Left lung (tissue), 10 donors: ENCODE data around the gene NAGLU. TPM values are rescaled to one million over a fixed set of nuclear protein-coding genes. Genes with fewer than 3 reads are reported as not detected.

Experiments used
- ATAC-seq: fragments of 200-7000 bp; cut with Tn5 transposase; one replicate; pipeline ENCODE4 v1.9.1; 2020; ENCODE audit warnings: moderate library complexity
- DNase-seq, 4 donors: peaks; one replicate each; pipeline ENCODE4 v3.0.0-alpha.2; 2013 to 2020
- H3K27ac ChIP-seq, 2 donors: fragments of 200-600 bp; sonication (generic) in 1 of 2; one replicate each; pipeline versions ENCODE4 v1.5.0 to v1.8.0; 2020 to 2021
- H3K27me3 ChIP-seq, 2 donors: fragments of 200-600 bp; sonication (generic) in 1 of 2; one replicate each; pipeline versions ENCODE4 v1.5.0 to v1.8.0; 2020 to 2021
- H3K36me3 ChIP-seq, 2 donors: fragments of 200-600 bp; sonication (generic) in 1 of 2; one replicate each; pipeline versions ENCODE4 v1.5.0 to v1.8.0; 2020 to 2021
- H3K4me1 ChIP-seq, 2 donors: fragments of 200-600 bp; one replicate each; pipeline ENCODE4 v1.8.0; 2021
- H3K4me3 ChIP-seq, 2 donors: fragments of 200-600 bp; sonication (generic) in 1 of 2; one replicate each; pipeline versions ENCODE4 v1.5.0 to v1.8.0; 2020 to 2021; ENCODE audit warnings: mild to moderate bottlenecking in 1 of 2
- H3K9me3 ChIP-seq, 2 donors: fragments of 200-600 bp; sonication (generic) in 1 of 2; one replicate each; pipeline versions ENCODE4 v1.5.0 to v1.8.0; 2020 to 2021
- CTCF ChIP-seq, 2 donors: fragments of 200-600 bp; sonication (generic) in 1 of 2; IDR thresholded peaks; one replicate each; pipeline versions ENCODE4 v1.5.0 to v1.8.0; 2021; ENCODE audit warnings: antibody characterized with exemption in 2 of 2
- intact Hi-C, 2 donors: fragments of 100-400 bp; cut with DNase I; formaldehyde crosslinking; loops; one replicate each; pipeline versions ENCODE4 v1.11.2 to v1.14.2; 2022
- polyA plus RNA-seq, 6 donors: library from polyadenylated mRNA; unstranded; fragments of 120-200 nt; gene quantifications; one replicate each; pipeline ENCODE4 v1.2.1, GENCODE V29; 2013; ENCODE audit not compliant: insufficient read length in 6 of 6
- total RNA-seq, 2 donors: library from RNA; stranded (reverse); fragmentation: NEBNext Ultra II Directional; extraction: Animal tissue kit (Norgen Biotek cat#: 25700); gene quantifications; one replicate each; pipeline ENCODE4 v1.2.1, GENCODE V29; 2021
- donor health status: DM: no; HTN: yes; CAD: no.
- donor health status: DM: no; HTN: no; CAD: no.

Gene NAGLU
- total and polyA plus RNA-seq, 8 donors, result 10.3 to 56.2 (median 14.3) TPM

- ATAC-seq, result no peak
- Histone ChIP-seq H3K4me1 (peaks cover 11 to 47% of the 10 kb centered on the region in 2 donors), H3K27me3 (no peaks in the 10 kb centered on the region), H3K27ac (no peak overlapping the region), H3K9me3 (no peaks in the 10 kb centered on the region), H3K4me3 (no peak overlapping the region), H3K36me3 (peaks cover 0 to 59% of the 10 kb centered on the region in 2 donors)
- no peak for TF ChIP-seq CTCF (IDR thresholded peaks at IDR 0.05)
- no peak for DNase-seq
- intact Hi-C loops, result no loop called here
Observed at GRCh38 chr17:42574463-42574862, 38.4 kb downstream of the NAGLU start.

GRCh38 chr17:42577140-42577531, 41.1 kb downstream of the NAGLU start:
- H3K27ac ChIP-seq, result peak overlapping the region; percentile 26 to 98
- ATAC-seq, result peak; percentile 3
- peaks cover 0 to 59% of the 10 kb centered on the region in 2 donors for H3K36me3 ChIP-seq

GRCh38 chr17:42577532-42578281, 41.7 kb downstream of the NAGLU start, which contains the start of gene PSMC3IP:
Gene PSMC3IP (minus strand): TSS chr17:42577729. CDS start chr17:42577686, 43 bp downstream.
- peak within 1 kb of the TSS; percentile 90 to 98 for H3K27ac ChIP-seq
- no peaks in the 10 kb centered on the region for H3K27me3 ChIP-seq
- TF ChIP-seq CTCF (IDR thresholded peaks at IDR 0.05), result peak; percentile 13 to 35
- H3K4me1 ChIP-seq, result peaks cover 11 to 28% of the 10 kb centered on the region in 2 donors
- no peaks in the 10 kb centered on the region for H3K9me3 ChIP-seq
- peaks cover 0 to 59% of the 10 kb centered on the region in 2 donors for H3K36me3 ChIP-seq
- intact Hi-C loops, result loop anchor here in 1 of 2 donors (5.0 kb wide), 1 partner anchor 100 kb away; the partner anchor contains the start of gene PLEKHH3
- ATAC-seq (peak; percentile 97), DNase-seq (peak; percentile 94 to 97 (median 96))
- H3K4me3 ChIP-seq, result peak within 1 kb of the TSS; percentile 68 to 73

More at GRCh38 chr17:42577140-42577531, 41.1 kb downstream of the NAGLU start:
- Histone ChIP-seq H3K4me1 (peaks cover 11 to 30% of the 10 kb centered on the region in 2 donors), H3K9me3 (no peaks in the 10 kb centered on the region), H3K4me3 (peak overlapping the region; percentile 68 to 73), H3K27me3 (no peaks in the 10 kb centered on the region)
- no peak for DNase-seq
- intact Hi-C loops, result loop anchor here in 1 of 2 donors (5.0 kb wide), 1 partner anchor 100 kb away; the partner anchor contains the start of gene PLEKHH3
- TF ChIP-seq CTCF (IDR thresholded peaks at IDR 0.05), result no peak

- intact Hi-C loops, result loop anchor here in 1 of 2 donors (5.0 kb wide), 1 partner anchor 99 kb away; the partner anchor contains the start of gene PLEKHH3
- ATAC-seq, result peak; percentile 85
- Histone ChIP-seq H3K27ac (peak overlapping the region; percentile 90 to 98), H3K36me3 (peaks cover 0 to 59% of the 10 kb centered on the region in 2 donors), H3K4me1 (peaks cover 11 to 28% of the 10 kb centered on the region in 2 donors), H3K27me3 (no peaks in the 10 kb centered on the region), H3K4me3 (peak overlapping the region; percentile 68 to 73), H3K9me3 (no peaks in the 10 kb centered on the region)
- TF ChIP-seq CTCF (IDR thresholded peaks at IDR 0.05), result peak; percentile 45 to 66
- peak; percentile 62 to 84 (median 73) for DNase-seq
Observed at GRCh38 chr17:42578282-42578869, 42.3 kb downstream of the NAGLU start.
